C4-2B (cell line): ENCODE data around the gene TMEM150C.

ENCODE experiments used
- CTCF ChIP-seq: fragments of 450-650 bp; conservative IDR thresholded peaks from 2 replicates; pipeline ENCODE4 v1.5.1; 2017; ENCODE audit warnings: mild to moderate bottlenecking
- ZFX ChIP-seq: fragments of 450-650 bp; IDR thresholded peaks from 2 replicates; pipeline ENCODE4 v1.6.1; 2017

- TF ChIP-seq CTCF (no peak), ZFX (no peak)
Measured at GRCh38 chr4:82585690-82586435, 24.1 kb upstream of the TMEM150C start.
